ENCODE results near the gene SLC25A1. TPM values are rescaled to one million over a fixed set of nuclear protein-coding genes. Genes with fewer than 3 reads are reported as not detected.

The SLC25A1 gene
- total and polyA plus RNA-seq, 2 experiments from 2014 or later, result 141 to 242 TPM

DNA sequence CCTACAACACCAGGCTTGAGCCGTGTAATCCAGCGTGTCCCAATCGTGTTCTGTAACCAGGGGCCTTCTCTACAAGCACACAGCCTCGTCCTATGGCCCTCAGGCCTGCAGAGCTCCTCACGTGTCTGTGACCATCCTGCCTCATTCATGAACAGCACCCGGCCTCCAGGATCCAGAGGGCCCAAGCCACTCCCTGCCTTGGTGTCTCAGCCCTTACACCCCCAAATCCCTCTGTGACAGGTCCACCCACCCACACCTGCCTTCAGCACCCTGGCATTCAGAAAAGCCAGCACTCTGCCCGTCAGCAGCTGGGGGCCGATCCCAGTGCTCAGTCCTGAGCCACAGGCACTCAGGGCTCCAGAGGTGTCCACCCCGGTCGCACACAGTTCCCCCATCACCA, 41.6 kb downstream of the SLC25A1 start:
- H3K4me3 Mint-ChIP-seq, result no peak overlapping the region
- no peaks in the 10 kb centered on the region for H3K4me1 Mint-ChIP-seq
- Histone ChIP-seq H2AFZ (no peak overlapping the region), H3K27me3 (ENCODE audit: insufficient read depth) (no peaks in the 10 kb centered on the region), H3K79me2 (replicated peaks; ENCODE audit: insufficient read depth) (no peaks in the 10 kb centered on the region), H3K36me3 (ENCODE audit: insufficient read depth) (peaks cover 6% of the 10 kb centered on the region), H4K20me1 (replicated peaks; ENCODE audit: insufficient read depth) (no peaks in the 10 kb centered on the region), H3K4me1 (ENCODE audit: insufficient read depth) (no peaks in the 10 kb centered on the region), H3K9me2 (ENCODE audit: insufficient read depth) (no peaks in the 10 kb centered on the region), H3K27ac (ENCODE audit: low read depth) (no peak overlapping the region), H3F3A (replicated peaks; ENCODE audit: low read depth) (no peaks in the 10 kb centered on the region), H3K4me2 (no peak overlapping the region), H3K4me3 (no peak overlapping the region)
- peaks cover 54% of the 10 kb centered on the region for H3K36me3 Mint-ChIP-seq (ENCODE audit: low read depth)
- H3K27me3 Mint-ChIP-seq (ENCODE audit: insufficient read depth, low read depth, poor library complexity), result peaks cover 11% of the 10 kb centered on the region
- H3K27ac Mint-ChIP-seq, result no peak overlapping the region
- TF ChIP-seq EZH2 (IDR thresholded peaks at IDR 0.05; ENCODE audit: low read depth, unreplicated experiment) (no peak), JUNB (IDR thresholded peaks at IDR 0.05; ENCODE audit: unreplicated experiment) (no peak), ETS1 (IDR thresholded peaks at IDR 0.05) (no peak), STAT1 (IDR thresholded peaks at IDR 0.05; ENCODE audit: unreplicated experiment) (no peak), ZNF114 (CRISPR knock-in tag; IDR thresholded peaks at IDR 0.05) (no peak), CTCF (conservative IDR thresholded peaks at IDR 0.05; ENCODE audit: low read depth in 2 of 2) (no peak), ZNF331 (CRISPR knock-in tag; IDR thresholded peaks at IDR 0.05; ENCODE audit: low read depth) (no peak), EZH2phosphoT487 (IDR thresholded peaks at IDR 0.05; ENCODE audit: unreplicated experiment) (no peak), CREB1 (CRISPR knock-in tag; IDR thresholded peaks at IDR 0.05; ENCODE audit: low read depth) (no peak), POLR2AphosphoS5 (IDR thresholded peaks at IDR 0.05; ENCODE audit: low read depth) (no peak), NANOG (IDR thresholded peaks at IDR 0.05; ENCODE audit: borderline replicate concordance) (no peak)
- TF ChIP-seq, protein P1, sequence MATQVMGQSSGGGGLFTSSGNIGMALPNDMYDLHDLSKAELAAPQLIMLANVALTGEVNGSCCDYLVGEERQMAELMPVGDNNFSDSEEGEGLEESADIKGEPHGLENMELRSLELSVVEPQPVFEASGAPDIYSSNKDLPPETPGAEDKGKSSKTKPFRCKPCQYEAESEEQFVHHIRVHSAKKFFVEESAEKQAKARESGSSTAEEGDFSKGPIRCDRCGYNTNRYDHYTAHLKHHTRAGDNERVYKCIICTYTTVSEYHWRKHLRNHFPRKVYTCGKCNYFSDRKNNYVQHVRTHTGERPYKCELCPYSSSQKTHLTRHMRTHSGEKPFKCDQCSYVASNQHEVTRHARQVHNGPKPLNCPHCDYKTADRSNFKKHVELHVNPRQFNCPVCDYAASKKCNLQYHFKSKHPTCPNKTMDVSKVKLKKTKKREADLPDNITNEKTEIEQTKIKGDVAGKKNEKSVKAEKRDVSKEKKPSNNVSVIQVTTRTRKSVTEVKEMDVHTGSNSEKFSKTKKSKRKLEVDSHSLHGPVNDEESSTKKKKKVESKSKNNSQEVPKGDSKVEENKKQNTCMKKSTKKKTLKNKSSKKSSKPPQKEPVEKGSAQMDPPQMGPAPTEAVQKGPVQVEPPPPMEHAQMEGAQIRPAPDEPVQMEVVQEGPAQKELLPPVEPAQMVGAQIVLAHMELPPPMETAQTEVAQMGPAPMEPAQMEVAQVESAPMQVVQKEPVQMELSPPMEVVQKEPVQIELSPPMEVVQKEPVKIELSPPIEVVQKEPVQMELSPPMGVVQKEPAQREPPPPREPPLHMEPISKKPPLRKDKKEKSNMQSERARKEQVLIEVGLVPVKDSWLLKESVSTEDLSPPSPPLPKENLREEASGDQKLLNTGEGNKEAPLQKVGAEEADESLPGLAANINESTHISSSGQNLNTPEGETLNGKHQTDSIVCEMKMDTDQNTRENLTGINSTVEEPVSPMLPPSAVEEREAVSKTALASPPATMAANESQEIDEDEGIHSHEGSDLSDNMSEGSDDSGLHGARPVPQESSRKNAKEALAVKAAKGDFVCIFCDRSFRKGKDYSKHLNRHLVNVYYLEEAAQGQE (IDR thresholded peaks at IDR 0.05; ENCODE audit: unreplicated experiment), result no peak
- TF ChIP-seq, protein P2, sequence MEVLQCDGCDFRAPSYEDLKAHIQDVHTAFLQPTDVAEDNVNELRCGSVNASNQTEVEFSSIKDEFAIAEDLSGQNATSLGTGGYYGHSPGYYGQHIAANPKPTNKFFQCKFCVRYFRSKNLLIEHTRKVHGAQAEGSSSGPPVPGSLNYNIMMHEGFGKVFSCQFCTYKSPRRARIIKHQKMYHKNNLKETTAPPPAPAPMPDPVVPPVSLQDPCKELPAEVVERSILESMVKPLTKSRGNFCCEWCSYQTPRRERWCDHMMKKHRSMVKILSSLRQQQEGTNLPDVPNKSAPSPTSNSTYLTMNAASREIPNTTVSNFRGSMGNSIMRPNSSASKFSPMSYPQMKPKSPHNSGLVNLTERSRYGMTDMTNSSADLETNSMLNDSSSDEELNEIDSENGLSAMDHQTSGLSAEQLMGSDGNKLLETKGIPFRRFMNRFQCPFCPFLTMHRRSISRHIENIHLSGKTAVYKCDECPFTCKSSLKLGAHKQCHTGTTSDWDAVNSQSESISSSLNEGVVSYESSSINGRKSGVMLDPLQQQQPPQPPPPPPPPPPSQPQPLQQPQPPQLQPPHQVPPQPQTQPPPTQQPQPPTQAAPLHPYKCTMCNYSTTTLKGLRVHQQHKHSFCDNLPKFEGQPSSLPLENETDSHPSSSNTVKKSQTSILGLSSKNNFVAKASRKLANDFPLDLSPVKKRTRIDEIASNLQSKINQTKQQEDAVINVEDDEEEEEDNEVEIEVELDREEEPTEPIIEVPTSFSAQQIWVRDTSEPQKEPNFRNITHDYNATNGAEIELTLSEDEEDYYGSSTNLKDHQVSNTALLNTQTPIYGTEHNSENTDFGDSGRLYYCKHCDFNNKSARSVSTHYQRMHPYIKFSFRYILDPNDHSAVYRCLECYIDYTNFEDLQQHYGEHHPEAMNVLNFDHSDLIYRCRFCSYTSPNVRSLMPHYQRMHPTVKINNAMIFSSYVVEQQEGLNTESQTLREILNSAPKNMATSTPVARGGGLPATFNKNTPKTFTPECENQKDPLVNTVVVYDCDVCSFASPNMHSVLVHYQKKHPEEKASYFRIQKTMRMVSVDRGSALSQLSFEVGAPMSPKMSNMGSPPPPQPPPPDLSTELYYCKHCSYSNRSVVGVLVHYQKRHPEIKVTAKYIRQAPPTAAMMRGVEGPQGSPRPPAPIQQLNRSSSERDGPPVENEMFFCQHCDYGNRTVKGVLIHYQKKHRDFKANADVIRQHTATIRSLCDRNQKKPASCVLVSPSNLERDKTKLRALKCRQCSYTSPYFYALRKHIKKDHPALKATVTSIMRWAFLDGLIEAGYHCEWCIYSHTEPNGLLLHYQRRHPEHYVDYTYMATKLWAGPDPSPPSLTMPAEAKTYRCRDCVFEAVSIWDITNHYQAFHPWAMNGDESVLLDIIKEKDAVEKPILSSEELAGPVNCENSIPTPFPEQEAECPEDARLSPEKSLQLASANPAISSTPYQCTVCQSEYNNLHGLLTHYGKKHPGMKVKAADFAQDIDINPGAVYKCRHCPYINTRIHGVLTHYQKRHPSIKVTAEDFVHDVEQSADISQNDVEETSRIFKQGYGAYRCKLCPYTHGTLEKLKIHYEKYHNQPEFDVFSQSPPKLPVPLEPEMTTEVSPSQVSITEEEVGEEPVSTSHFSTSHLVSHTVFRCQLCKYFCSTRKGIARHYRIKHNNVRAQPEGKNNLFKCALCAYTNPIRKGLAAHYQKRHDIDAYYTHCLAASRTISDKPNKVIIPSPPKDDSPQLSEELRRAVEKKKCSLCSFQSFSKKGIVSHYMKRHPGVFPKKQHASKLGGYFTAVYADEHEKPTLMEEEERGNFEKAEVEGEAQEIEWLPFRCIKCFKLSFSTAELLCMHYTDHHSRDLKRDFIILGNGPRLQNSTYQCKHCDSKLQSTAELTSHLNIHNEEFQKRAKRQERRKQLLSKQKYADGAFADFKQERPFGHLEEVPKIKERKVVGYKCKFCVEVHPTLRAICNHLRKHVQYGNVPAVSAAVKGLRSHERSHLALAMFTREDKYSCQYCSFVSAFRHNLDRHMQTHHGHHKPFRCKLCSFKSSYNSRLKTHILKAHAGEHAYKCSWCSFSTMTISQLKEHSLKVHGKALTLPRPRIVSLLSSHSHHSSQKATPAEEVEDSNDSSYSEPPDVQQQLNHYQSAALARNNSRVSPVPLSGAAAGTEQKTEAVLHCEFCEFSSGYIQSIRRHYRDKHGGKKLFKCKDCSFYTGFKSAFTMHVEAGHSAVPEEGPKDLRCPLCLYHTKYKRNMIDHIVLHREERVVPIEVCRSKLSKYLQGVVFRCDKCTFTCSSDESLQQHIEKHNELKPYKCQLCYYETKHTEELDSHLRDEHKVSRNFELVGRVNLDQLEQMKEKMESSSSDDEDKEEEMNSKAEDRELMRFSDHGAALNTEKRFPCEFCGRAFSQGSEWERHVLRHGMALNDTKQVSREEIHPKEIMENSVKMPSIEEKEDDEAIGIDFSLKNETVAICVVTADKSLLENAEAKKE (CRISPR knock-in tag; IDR thresholded peaks at IDR 0.05), result no peak
- DNase-seq (ENCODE audit: low spot score), result no peak
- H3K9me3 Mint-ChIP-seq, result no peaks in the 10 kb centered on the region
- ATAC-seq, result no peak

Data from GM23338 (cell line).